ENCODE data around the gene SLC34A3.

SLC34A3 gene

DNA sequence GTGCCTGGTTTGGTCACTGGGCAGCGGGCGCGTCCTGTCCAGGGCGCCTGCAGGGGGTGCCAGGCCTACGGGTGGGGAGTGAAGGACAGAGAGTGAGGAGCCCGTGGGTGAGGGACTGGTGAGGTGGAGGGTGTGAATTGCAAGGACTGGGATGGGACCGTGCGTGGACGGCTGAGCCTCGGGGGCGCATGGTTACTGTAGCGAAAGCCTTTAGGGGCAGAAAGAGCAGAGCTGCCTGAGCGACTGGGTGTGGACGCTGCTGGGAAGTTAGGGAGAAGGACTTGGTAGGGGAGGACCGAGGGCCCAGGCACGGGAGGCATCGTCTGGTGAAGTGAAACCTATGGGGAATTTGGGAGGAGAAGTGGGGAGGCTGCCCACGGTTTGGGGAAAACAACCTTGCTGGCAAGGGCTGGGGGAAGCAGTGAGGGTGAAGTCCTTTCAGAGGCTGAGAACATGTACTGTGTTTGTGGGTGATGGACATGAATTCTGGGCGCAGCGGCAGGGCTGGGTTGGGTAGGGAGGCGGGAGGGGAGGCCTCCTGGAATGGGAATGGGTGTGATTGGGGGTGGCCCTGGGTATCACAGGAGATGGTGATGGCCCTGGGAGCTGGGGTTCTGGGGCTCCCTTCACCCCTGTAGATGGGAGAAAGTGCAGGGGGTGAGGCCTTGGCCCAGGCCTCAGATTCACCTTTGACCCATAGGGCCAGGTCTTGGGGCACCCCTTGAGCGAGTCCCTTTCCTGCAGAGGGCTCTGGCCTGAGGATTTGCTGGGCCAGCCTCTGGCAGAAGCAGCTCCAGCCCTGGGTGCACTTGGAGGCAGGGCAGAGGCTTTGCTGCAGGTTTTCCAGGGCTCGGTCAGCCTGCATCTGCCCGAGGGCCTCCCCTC lies 45.1 kb downstream of the SLC34A3 start:
- DNase-seq (ENCODE audit: low spot score): no peak

DNA sequence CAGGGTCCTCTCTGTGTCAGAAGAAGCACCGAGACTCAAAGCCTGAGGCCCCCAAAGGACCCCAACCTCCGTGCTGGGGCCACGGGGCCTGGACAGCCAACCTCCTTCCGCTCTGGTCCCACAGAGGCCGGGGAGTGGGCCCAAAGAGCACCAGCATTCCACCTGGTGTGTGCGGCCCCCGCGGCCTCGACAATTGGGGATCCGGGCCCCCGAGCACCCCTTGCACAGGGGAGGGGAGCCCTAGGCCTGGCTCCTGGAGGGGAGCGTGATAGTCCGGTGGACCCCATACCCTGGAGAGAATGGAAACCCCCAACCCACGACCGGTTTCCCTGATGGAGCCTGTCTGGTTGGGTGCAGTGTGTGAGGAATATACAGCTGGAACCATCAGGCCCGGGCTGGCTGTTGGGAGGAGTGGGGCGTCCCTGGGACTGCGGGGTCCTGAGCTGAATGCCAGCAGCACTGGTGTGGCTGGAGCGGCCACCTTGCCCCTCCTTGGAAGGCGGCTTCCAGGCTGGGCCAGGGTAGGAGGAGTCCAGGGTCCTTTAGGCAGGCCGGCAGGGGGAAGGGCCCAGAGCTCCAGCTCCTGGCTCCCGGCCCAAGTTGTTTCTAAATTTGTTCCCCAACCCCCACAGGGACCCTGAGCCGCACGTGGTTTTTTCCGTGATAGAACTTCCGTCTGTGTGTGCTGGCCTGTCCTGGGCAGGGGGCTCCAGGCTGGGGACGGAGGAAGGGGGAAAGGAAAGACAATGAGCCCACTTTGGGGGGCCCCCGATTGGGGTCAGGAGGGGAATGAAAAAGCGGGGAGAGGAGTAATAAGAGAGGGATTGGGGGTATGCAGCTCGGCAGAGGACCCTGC lies 46.0 kb downstream of the SLC34A3 start:
- DNase-seq (ENCODE audit: low spot score): no peak

DNA sequence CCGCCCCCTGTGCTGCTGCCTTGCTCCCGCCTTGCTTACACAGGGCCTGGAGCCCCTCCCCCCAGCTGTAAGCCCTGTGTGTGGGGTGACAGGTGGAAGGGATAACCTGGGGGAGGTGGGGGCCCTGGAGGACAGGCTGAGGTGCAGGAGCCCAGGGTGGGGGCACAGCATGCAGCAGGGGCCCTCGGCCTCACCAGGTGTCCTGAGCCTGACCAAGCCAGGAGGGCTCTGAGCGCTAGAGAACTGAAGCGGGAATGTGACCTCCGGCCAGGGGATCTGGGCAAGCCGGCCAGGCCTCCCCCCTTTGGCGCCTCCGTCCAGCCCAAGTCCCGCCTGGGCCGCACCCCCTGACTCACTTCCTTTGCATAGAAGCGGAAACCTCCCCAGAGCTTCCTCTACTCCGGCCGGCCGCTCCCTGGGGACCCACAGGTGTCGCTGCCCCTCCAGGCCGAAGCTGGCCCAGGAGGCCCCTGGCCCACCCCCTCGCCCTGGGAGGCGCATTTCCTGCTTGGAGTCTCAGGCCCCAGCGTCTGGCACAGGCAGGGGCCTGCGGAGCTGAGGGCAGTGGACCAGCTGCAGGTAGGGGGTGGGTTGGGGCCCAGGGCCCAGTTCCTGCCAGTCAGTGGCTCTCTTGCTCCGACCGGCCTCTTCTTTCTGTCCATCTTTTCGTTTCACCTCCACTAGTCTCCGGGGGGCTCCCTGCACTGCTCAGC lies 46.8 kb downstream of the SLC34A3 start, which contains the start of gene TOR4A:
Gene TOR4A (plus strand): TSS at position 398 of the 713 bp plus-strand sequence. CDS start 964 bp downstream, outside the sequence.
- DNase-seq (ENCODE audit: low spot score): peak; percentile 29

DNA sequence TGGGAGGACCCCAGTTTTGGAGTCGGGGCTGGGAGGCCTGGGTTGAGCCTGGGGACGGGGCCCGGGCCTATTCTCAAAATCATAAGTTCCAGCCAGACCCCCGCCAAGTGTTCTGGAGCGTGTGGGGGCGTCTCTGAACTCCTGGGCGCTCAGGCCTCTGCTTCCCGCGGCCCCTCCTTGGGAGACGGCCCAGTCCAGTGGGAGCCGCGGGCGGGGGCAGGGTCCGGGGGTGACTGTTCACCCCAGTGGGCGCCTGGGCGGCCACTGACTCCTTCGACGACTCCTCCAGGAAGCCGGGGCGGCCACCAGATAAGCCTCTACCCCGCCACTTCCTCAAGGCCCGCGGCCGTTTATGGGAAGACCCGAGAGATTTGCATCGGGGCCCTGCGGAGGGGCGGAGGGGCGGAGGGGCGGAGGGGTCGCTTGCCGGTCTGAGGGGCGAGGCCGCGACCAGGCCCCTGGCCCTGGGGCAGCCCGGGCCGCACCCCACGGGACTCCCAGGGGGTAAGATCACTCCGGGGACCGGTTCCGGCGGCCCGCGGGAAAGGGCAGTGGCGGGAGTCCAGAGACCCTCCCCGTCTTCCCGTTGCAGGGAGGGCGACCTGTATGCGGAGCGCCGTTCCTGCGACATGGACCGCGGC lies 47.5 kb downstream of the SLC34A3 start:
- no peak for DNase-seq (ENCODE audit: low spot score)

DNA sequence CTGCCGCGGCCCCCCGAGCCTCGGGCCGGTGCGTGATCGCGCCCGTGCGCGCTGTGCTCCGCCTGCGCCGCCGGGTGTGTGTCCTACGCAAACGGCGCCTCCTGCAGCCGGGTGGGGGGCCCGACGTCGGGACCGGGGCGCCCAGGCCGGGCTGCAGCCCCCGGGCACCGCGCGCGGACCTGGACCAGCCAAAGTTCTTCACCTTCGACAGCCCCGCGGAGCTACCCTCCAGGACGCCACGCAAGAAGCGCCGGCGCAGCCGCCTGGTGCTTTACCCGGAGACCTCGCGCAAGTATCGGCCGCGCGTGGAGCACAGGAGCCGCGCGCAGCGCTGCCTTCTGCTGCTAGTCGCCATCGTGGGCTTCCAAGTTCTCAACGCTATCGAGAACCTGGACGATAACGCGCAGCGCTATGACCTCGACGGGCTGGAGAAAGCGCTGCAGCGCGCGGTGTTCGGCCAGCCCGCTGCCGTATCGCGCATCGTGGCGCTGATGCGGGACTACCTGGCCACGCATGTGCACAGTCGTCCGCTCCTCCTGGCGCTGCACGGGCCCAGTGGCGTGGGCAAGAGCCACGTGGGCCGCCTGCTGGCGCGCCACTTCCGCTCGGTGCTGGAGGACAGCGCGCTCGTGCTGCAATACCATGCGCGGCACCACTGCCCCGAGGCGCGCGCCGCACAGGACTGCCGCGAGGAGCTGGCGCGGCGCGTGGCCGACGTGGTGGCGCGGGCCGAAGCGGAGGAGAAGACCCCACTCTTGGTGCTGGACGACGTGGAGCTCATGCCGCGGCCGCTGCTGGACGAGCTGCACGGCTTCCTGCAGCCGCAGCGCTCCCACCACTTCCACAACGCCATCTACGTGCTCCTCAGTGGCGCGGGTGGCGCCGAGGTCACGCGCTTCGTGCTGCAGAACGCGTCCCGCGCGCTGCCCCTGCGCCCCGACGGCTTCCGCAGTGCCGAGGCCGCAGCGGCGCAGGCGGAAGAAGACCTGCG lies 48.3 kb downstream of the SLC34A3 start:
- no peak for DNase-seq (ENCODE audit: low spot score)

DNA sequence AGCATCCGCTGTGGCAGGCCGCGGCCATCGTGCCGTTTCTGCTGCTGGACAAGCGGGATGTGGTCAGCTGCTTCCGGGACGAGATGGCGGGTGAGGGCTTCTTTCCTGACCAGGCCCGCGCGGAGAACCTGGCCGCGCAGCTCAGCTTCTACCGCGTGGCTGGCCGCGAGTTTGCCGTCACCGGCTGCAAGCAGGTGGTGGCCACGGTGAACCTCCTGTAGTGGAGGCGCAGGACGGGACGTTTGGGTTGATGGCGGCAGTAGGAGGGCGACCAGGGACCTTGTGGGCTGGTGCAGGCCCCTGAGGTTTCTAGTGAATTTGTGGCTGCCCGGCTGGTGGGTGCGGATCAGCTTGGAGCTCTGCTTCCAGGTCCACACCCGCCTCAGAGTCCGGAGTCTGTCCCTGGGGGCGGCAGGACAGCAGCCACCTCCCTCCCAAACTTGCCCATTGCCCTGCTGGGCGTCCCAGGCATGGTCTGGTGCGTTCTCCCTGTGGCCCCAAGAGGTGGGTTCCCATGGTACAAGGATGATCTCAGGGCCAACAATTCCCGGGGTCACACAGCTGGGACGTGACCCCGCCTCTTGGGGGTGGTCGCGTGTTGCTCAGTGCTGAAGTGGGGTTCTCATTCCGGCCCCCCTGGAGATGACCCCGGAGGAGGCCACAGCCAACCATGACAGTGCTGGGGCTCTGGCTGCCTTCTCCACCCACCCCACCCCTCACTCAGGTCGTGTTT lies 49.2 kb downstream of the SLC34A3 start:
- DNase-seq (ENCODE audit: low spot score): no peak

DNA sequence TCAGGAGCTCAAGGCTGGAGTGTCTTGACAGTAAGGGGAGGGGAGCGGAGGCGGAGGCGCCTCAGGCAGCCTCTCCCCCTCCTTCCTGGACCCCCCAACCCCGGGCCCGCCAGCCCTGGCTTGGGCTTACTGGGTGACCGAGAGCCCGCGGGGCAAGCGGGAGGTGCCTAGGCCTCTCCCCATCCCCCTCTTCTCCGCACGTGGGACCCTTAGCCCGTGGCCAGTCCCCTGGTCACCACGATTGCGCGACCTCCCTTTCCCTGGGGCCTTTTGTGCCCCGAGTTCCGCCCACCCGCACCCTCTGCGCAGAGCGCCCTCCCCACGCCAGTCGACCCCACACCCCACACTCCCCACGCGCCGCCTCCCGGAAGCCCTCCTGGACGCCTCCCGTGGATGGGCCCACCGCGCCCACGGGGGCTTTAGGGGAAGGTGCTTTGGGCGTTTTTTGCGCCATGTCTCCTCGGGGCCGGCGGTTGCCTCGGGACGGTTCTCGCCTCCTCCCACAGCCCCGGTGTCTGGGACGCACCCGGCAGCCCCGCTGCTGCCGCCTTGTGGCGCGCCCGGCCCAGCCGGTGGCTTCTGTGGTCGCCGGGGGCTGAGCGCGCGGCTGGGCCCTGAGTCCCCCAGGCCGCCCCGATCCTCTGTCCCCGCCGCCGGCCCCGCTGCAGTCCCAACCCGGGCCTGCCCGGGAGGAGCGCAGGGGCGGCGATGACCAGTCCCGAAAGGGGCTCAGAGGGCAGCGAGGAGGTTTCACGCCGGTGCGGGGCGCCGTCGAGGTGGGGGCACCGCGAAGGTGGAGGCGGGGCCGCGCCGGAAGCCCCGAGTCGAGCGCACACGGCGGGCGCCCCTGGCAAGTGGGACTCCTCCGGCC lies 50.0 kb downstream of the SLC34A3 start:
- no peak for DNase-seq (ENCODE audit: low spot score)

DNA sequence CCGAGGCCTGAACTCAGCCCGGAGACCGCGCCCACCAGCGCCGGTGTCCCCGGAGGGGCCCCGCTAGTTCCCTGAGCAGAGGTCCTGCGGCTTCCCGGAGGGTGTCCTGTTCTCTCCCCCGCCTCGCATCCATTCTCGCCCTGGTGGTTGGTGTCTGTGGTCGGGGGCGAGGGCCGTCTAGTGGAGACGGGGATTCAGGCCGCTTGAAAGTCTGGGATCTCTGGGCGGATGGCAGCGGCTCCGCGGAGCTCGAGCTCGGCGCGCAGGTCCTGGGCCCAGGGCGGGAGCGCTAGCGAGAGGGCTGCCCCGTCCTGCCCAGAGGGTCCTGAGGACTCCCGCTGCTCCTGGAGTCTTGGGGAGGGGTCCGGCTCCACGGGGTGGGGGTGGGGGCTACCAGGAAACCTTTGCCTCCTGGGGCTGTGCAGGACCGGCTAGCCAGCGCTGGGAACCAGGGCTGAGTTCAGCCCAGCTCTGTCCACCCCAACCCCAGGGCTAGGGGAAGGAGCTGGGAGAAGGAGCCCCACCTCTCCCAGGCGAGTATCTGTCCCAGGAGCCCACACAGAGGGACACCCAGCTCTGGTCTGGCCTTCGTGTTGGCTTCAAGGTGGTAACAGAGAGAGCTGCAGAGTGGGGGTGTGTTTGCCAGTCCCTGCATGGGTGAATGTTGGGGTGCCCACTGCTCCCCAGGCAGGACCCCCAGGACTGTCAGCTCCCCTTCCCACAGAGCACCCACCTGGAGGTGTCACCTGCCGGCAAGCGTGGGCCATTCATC lies 50.8 kb downstream of the SLC34A3 start:
- DNase-seq (ENCODE audit: low spot score): no peak

Measured in CD4-positive, alpha-beta T cell treated with Interleukin-15 for 4 hours (primary cell).